HepG2 (cell line): ENCODE results near the gene HTR4. TPM values are rescaled to one million over a fixed set of nuclear protein-coding genes. Genes with fewer than 3 reads are reported as not detected.
A peak's percentile ranks its signal among the peaks of the same experiment; 100 is the strongest.

Experiments
- ATAC-seq: fragments of 200-7000 bp; cut with Tn5 transposase; 3 replicates; pipeline ENCODE4 v1.9.1; 2020; ENCODE audit warnings: mild to moderate bottlenecking, moderate library complexity
- BruUV-seq: library from RNA; stranded (reverse); fragments of 400-500 nt; replicated peaks from 2 replicates; lab custom pipeline; 2021; lab: Mats Ljungman, UMichigan
- CTCF ChIA-PET: fragments of 300-600 bp; formaldehyde crosslinking; extraction: SDS; loops from one replicate; lab custom pipeline; 2021; ENCODE audit warnings: low total read pairs, inconsistent platforms, low intra/inter-chr PET ratio; lab: Yijun Ruan, JAX
- POLR2A ChIA-PET: fragments of 350-600 bp; sonication (Branson Sonifier 250); formaldehyde crosslinking; loops from one replicate; lab custom pipeline; 2020; ENCODE audit warnings: antibody characterized with exemption, inconsistent platforms; lab: Yijun Ruan, JAX
- DNase-seq: peaks from one replicate; pipeline ENCODE4 v3.0.0-alpha.2; 2015; ENCODE audit warnings: low spot score
- FAIRE-seq: peaks from 3 replicates; lab custom pipeline; 2011; peaks lifted over from hg19 to GRCh38; lab: Jason Lieb, UNC
- H2AFZ ChIP-seq: one replicate; pipeline ENCODE4 v1.6.1; 2011; ENCODE audit warnings: low read length, inconsistent platforms
- H3K27ac ChIP-seq: fragments of 300-600 bp; 3 replicates; pipeline ENCODE4 v1.8.0; 2011; ENCODE audit warnings: mixed run types, mild to moderate bottlenecking, mixed read lengths, low read length, inconsistent platforms; ENCODE audit not compliant: insufficient read depth; ENCODE audit errors: extremely low read length
- H3K27me3 ChIP-seq, 2 experiments: fragments of 200-600 bp in 1 of 2; 2 replicates in 1 of 2; 3 replicates in 1 of 2; pipeline versions ENCODE4 v1.6.0 to v1.8.0; 2011; ENCODE audit warnings: low read length in 2 of 2, mild to moderate bottlenecking in 2 of 2, moderate library complexity in 2 of 2, inconsistent platforms in 1 of 2; ENCODE audit not compliant: insufficient read depth in 2 of 2, control insufficient read depth in 1 of 2
- H3K36me3 ChIP-seq, 2 experiments: fragments of 200-600 bp in 1 of 2; replicated peaks in 1 of 2; 2 replicates in 1 of 2; 3 replicates in 1 of 2; pipeline versions ENCODE4 v1.5.1 to v1.8.0; 2011; ENCODE audit warnings: low read length in 2 of 2, inconsistent platforms in 1 of 2; ENCODE audit not compliant: insufficient read depth in 2 of 2, control insufficient read depth in 1 of 2
- H3K4me1 ChIP-seq: 2 replicates; pipeline ENCODE4 v1.5.1; 2012; ENCODE audit warnings: low read length, inconsistent platforms; ENCODE audit not compliant: insufficient read depth
- H3K4me2 ChIP-seq: 2 replicates; pipeline ENCODE4 v1.6.0; 2011; ENCODE audit warnings: low read depth, low read length, inconsistent platforms
- H3K4me3 ChIP-seq, 3 experiments: fragments of 200-600 bp in 1 of 3; sonication (generic), shearing (Covaris generic) in 1 of 3; replicated peaks in 1 of 3; 2 replicates each; pipeline ENCODE4 v1.5.1; 2011 to 2016; ENCODE audit warnings: low read length in 3 of 3, inconsistent platforms in 2 of 3, low read depth in 2 of 3, mild to moderate bottlenecking in 2 of 3, control low read depth in 1 of 3, mixed read lengths in 1 of 3; ENCODE audit not compliant: insufficient read depth in 1 of 3
- H3K79me2 ChIP-seq: one replicate; pipeline ENCODE4 v1.6.1; 2011; ENCODE audit warnings: low read length, inconsistent platforms; ENCODE audit not compliant: insufficient read depth
- H3K9ac ChIP-seq: 2 replicates; pipeline ENCODE4 v1.6.0; 2011; ENCODE audit warnings: mild to moderate bottlenecking, low read depth, low read length, inconsistent platforms; ENCODE audit not compliant: insufficient read depth
- H3K9me3 ChIP-seq: 2 replicates; pipeline ENCODE4 v1.5.1; 2012; ENCODE audit warnings: mild to moderate bottlenecking, low read length
- H4K20me1 ChIP-seq: 2 replicates; pipeline ENCODE4 v1.6.0; 2011; ENCODE audit warnings: inconsistent platforms, mild to moderate bottlenecking, low read length, moderate library complexity; ENCODE audit not compliant: insufficient read depth
- HMGA1 ChIP-seq: sonication (generic); formaldehyde crosslinking; conservative IDR thresholded peaks from 2 replicates; pipeline ENCODE4 v1.4.0; 2020; ENCODE audit warnings: missing genetic modification reagents
- MAFF ChIP-seq: IDR thresholded peaks from 2 replicates; pipeline ENCODE4 v1.6.1; 2011; ENCODE audit warnings: low read depth, low read length, improper control_type of control experiment
- MAFK ChIP-seq, 2 experiments: IDR thresholded peaks in 1 of 2; conservative IDR thresholded peaks in 1 of 2; 2 replicates each; pipeline ENCODE4 v1.6.1; 2011; ENCODE audit warnings: improper control_type of control experiment in 2 of 2, low read length in 2 of 2
- RAD21 ChIP-seq: fragments of 450-650 bp; formaldehyde crosslinking; IDR thresholded peaks from 2 replicates; pipeline ENCODE4 v1.5.0; 2020; ENCODE audit warnings: mild to moderate bottlenecking
- RFX5 ChIP-seq: IDR thresholded peaks from 2 replicates; pipeline ENCODE4 v1.6.1; 2011; ENCODE audit warnings: low read depth, low read length, improper control_type of control experiment
- SMC3 ChIP-seq: IDR thresholded peaks from 2 replicates; pipeline ENCODE4 v1.6.1; 2011; ENCODE audit warnings: low read length, improper control_type of control experiment
- STAG1 ChIP-seq: sonication (generic); formaldehyde crosslinking; IDR thresholded peaks from 2 replicates; pipeline ENCODE4 v1.4.0; 2020; ENCODE audit warnings: missing genetic modification reagents
- TCF12 ChIP-seq, 2 experiments: fragments of 450-650 bp in 1 of 2; sonication (generic) in 1 of 2; formaldehyde crosslinking in 1 of 2; IDR thresholded peaks; 2 replicates each; pipeline versions ENCODE4 v1.6.1 to v1.8.0; 2017 to 2022; ENCODE audit warnings: antibody characterized with exemption in 1 of 2, mild to moderate bottlenecking in 1 of 2, missing genetic modification reagents in 1 of 2, moderate library complexity in 1 of 2
- ZNF644 ChIP-seq: IDR thresholded peaks from 2 replicates; pipeline ENCODE4 v1.6.1; 2016; ENCODE audit warnings: low read depth
- WGBS: methylation state at CpG from one replicate; pipeline ENCODE4 v1.1.6; 2017; ENCODE audit warnings: low lambda C conversion rate; 5-methylcytosine and 5-hydroxymethylcytosine counted together
- in situ Hi-C: cut with HindIII; loops from 2 replicates; pipeline ENCODE4 v1.10.0; 2017; ENCODE audit warnings: low pct_unique_long_range_greater_than_20kb; ENCODE audit not compliant: extremely low pct_ligation_motif_present
- intact Hi-C: fragments of 100-400 bp; cut with micrococcal nuclease; formaldehyde crosslinking; loops from one replicate; pipeline ENCODE4 v1.10.0; 2022; ENCODE audit not compliant: unreplicated experiment
- polyA plus RNA-seq, 8 experiments: library from polyadenylated mRNA; depleted of rRNA in 3 of 8; stranded (reverse) in 7 of 8; unstranded in 1 of 8; fragments of >200 nt; fragmentation: Illumina TruSeq in 4 of 8; extraction: Trizol in 4 of 8; gene quantifications; 2 replicates each; pipeline versions ENCODE4 v1.2.1 to v1.2.3, GENCODE V29; 2011 to 2016; ENCODE audit warnings: low read depth in 4 of 8, missing spikeins in 1 of 8, mixed read lengths in 1 of 8; ENCODE audit not compliant: insufficient read depth in 1 of 8
- total RNA-seq, 5 experiments: library from RNA; depleted of rRNA; stranded (reverse); fragments of >200 nt; fragmentation: Illumina TruSeq; extraction: Trizol; gene quantifications; 2 replicates each; pipeline ENCODE4 v1.2.3, GENCODE V29; 2016; ENCODE audit warnings: low read depth in 1 of 5
- TF ChIP-seq, protein P1 (sequence below): sonication (generic); formaldehyde crosslinking; IDR thresholded peaks from 2 replicates; pipeline ENCODE4 v1.5.0; 2020; ENCODE audit warnings: mild to moderate bottlenecking, missing genetic modification reagents, moderate library complexity
- TF ChIP-seq, protein P2 (sequence below): sonication (generic); formaldehyde crosslinking; IDR thresholded peaks from 2 replicates; pipeline ENCODE4 v1.4.0; 2020; ENCODE audit warnings: mild to moderate bottlenecking, missing genetic modification reagents
- TF ChIP-seq, protein P3 (sequence below), 2 experiments: IDR thresholded peaks; 2 replicates each; pipeline ENCODE4 v1.6.1; 2011 to 2012; ENCODE audit warnings: low read length in 2 of 2, borderline replicate concordance in 1 of 2, low read depth in 1 of 2, mild to moderate bottlenecking in 1 of 2, moderate library complexity in 1 of 2

The HTR4 gene
- total and polyA plus RNA-seq, 2 of the 13 experiments (the other 11 are each of a cell fraction or from before 2014, with no cell fraction given), result not detected

DNA sequence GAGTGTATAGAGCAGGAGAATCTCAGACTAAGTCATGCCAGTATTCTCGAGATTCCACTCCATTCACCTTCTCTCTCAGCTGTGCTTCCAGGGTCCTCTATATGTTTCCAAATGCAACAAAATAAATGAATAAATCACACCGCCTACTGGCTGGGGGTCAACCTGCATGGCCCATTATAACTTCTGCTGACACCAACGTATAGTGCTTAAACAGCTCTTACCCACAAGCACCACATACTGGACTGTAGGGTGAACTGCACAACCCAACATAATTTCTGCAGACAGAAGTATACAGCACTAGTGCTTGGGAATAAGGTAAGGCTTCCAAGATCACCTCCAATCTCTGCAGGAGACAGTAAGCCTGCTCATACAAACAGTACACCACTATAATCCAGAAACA lies 33.1 kb upstream of the HTR4 start:
- Histone ChIP-seq H2AFZ (no peak overlapping the region), H3K36me3 (no peaks in the 10 kb centered on the region), H3K4me2 (no peak overlapping the region), H3K4me1 (peaks cover 3% of the 10 kb centered on the region), H3K9ac (no peak overlapping the region), H3K9me3 (no peaks in the 10 kb centered on the region), H3K79me2 (no peaks in the 10 kb centered on the region), H3K27ac (no peak overlapping the region), H3K4me3 (no peak overlapping the region), H4K20me1 (no peaks in the 10 kb centered on the region), H3K27me3 (no peaks in the 10 kb centered on the region)
- TF ChIP-seq, protein P1, sequence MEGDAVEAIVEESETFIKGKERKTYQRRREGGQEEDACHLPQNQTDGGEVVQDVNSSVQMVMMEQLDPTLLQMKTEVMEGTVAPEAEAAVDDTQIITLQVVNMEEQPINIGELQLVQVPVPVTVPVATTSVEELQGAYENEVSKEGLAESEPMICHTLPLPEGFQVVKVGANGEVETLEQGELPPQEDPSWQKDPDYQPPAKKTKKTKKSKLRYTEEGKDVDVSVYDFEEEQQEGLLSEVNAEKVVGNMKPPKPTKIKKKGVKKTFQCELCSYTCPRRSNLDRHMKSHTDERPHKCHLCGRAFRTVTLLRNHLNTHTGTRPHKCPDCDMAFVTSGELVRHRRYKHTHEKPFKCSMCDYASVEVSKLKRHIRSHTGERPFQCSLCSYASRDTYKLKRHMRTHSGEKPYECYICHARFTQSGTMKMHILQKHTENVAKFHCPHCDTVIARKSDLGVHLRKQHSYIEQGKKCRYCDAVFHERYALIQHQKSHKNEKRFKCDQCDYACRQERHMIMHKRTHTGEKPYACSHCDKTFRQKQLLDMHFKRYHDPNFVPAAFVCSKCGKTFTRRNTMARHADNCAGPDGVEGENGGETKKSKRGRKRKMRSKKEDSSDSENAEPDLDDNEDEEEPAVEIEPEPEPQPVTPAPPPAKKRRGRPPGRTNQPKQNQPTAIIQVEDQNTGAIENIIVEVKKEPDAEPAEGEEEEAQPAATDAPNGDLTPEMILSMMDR (CRISPR knock-in tag), result peak; percentile 60
- TF ChIP-seq SMC3 (peak; percentile 50; the same call in 1 of the 2 replicates), ZNF644 (CRISPR knock-in tag) (0 out of 2 replicates have a peak, but pooled peaks have one; percentile 17), TCF12 (IDR thresholded peaks at IDR 0.05) (no peak), TCF12 (CRISPR knock-in tag; IDR thresholded peaks at IDR 0.05) (no peak), RAD21 (CRISPR knock-in tag) (0 out of 2 replicates have a peak, but pooled peaks have one; percentile 23), STAG1 (CRISPR knock-in tag) (peak; percentile 50; the same call in 1 of the 2 replicates), HMGA1 (CRISPR knock-in tag) (no peak), MAFF (peak; percentile 43; the same call in 1 of the 2 replicates), MAFK (conservative IDR thresholded peaks at IDR 0.05 in 1 of 2, IDR thresholded peaks at IDR 0.05 in 1 of 2; ENCODE audit: low read length in 2 of 2) (peak in 1 of 2 experiments; percentile 24; a peak in 2 of 4 replicates), RFX5 (no peak)
- TF ChIP-seq, protein P2, sequence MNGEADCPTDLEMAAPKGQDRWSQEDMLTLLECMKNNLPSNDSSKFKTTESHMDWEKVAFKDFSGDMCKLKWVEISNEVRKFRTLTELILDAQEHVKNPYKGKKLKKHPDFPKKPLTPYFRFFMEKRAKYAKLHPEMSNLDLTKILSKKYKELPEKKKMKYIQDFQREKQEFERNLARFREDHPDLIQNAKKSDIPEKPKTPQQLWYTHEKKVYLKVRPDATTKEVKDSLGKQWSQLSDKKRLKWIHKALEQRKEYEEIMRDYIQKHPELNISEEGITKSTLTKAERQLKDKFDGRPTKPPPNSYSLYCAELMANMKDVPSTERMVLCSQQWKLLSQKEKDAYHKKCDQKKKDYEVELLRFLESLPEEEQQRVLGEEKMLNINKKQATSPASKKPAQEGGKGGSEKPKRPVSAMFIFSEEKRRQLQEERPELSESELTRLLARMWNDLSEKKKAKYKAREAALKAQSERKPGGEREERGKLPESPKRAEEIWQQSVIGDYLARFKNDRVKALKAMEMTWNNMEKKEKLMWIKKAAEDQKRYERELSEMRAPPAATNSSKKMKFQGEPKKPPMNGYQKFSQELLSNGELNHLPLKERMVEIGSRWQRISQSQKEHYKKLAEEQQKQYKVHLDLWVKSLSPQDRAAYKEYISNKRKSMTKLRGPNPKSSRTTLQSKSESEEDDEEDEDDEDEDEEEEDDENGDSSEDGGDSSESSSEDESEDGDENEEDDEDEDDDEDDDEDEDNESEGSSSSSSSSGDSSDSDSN (CRISPR knock-in tag), result no peak
- TF ChIP-seq, protein P3, sequence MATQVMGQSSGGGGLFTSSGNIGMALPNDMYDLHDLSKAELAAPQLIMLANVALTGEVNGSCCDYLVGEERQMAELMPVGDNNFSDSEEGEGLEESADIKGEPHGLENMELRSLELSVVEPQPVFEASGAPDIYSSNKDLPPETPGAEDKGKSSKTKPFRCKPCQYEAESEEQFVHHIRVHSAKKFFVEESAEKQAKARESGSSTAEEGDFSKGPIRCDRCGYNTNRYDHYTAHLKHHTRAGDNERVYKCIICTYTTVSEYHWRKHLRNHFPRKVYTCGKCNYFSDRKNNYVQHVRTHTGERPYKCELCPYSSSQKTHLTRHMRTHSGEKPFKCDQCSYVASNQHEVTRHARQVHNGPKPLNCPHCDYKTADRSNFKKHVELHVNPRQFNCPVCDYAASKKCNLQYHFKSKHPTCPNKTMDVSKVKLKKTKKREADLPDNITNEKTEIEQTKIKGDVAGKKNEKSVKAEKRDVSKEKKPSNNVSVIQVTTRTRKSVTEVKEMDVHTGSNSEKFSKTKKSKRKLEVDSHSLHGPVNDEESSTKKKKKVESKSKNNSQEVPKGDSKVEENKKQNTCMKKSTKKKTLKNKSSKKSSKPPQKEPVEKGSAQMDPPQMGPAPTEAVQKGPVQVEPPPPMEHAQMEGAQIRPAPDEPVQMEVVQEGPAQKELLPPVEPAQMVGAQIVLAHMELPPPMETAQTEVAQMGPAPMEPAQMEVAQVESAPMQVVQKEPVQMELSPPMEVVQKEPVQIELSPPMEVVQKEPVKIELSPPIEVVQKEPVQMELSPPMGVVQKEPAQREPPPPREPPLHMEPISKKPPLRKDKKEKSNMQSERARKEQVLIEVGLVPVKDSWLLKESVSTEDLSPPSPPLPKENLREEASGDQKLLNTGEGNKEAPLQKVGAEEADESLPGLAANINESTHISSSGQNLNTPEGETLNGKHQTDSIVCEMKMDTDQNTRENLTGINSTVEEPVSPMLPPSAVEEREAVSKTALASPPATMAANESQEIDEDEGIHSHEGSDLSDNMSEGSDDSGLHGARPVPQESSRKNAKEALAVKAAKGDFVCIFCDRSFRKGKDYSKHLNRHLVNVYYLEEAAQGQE (IDR thresholded peaks at IDR 0.05; ENCODE audit: borderline replicate concordance in 1 of 2, low read depth in 1 of 2, low read length in 2 of 2), result no peak
- ChIA-PET POLR2A (no interaction called here), CTCF (interaction anchor here (0.8 kb wide), 1 partner anchor 244 kb away, joined by 3 read pairs; no protein-coding TSS in a partner anchor)
- ATAC-seq, result peak; percentile 100
- 8% methylated on average over 3 of the region's 3 CpGs for WGBS
- in situ Hi-C loops, result no loop called here
- BruUV-seq, result no TSS peak
- DNase-seq, result peak; percentile 57
- intact Hi-C loops, result loop anchor here (1.0 kb wide), 2 partner anchors 243 to 508 kb away; no protein-coding TSS in a partner anchor
- FAIRE-seq, result peak; percentile 75
